Stimulated activated CD4-positive, alpha-beta T cell treated with anti-CD3 and anti-CD28 coated beads, Interleukin-12 subunit alpha, Interleukin-12 subunit beta, amount 100 ng/mL, for 48 hours (primary cell): ENCODE results near the gene ORMDL2.
"Not testable (repeated sequence)": the region's sequence is repeated elsewhere in the genome, so short reads cannot be mapped to it uniquely, and the experiment has no call there.

Experiments
- DNase-seq, 3 donors: peaks; one replicate each; pipeline ENCODE4 v3.0.0-alpha.2; 2020; ENCODE audit warnings: low read depth in 2 of 3, low spot score in 1 of 3

ORMDL2 gene

DNA sequence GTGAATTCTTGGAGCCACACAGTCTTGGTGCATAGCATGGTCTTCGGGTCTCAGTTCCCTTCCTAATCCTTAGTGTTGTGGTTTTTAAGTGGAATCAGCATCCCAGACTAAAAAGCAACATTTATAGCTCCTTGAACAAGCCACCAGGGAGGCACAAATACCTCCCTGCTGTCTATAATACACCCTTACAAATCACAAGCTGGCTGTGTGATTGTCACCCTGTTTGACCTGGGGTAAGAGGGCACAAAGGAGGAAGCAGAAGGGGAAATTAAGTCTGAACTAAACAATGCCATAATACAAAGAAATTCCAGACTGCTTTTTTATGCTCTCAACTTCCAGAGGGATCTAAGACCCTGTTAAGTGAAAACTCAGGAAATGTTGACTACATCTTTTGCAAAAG, 32.6 kb downstream of the ORMDL2 start:
- no peak for DNase-seq

DNA sequence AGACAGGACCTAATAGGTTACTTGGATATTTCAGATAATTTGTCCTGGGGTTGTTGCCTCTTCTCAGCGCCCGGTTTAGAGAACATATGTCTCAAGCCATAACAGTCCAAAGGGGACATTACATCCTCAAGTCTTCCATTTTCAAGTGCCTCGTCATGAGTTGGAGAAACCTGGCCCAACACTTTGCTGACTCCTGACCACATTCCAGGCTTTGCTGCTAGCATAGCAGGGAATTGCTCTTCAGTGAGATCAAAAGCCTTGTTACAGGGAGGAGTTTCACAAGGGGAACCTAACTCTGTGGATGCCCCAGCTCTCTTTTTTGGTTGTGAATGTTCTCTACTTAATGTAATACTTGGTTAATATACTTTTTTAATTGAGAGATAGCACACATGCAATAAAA, 33.1 kb downstream of the ORMDL2 start:
- no peak for DNase-seq

GRCh38 chr12:55852740-55853139, 34.9 kb downstream of the ORMDL2 start:
- DNase-seq = no peak

DNA sequence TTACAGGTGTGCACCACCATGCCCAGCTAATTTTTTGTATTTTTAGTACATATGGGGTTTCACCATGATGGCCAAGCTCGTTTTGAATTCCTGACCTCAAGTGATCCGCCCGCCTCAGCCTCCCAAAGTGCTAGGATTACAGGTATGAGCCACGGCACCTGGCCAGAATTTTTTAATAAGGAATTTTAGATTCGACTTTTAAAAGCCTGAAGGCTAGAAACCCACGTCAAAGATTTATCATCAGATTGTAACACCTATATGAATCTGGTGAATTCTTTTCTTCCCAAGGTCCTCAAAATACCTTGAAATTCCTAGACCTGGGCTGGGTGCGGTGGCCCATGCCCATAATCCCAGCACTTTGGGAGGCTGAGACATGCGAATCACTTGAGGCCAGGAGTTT, 43.6 kb downstream of the ORMDL2 start:
- no peak for DNase-seq

GRCh38 chr12:55861871-55862270, 44.0 kb downstream of the ORMDL2 start:
- DNase-seq = no peak

GRCh38 chr12:55862286-55862685, 44.4 kb downstream of the ORMDL2 start:
- no peak for DNase-seq

DNA sequence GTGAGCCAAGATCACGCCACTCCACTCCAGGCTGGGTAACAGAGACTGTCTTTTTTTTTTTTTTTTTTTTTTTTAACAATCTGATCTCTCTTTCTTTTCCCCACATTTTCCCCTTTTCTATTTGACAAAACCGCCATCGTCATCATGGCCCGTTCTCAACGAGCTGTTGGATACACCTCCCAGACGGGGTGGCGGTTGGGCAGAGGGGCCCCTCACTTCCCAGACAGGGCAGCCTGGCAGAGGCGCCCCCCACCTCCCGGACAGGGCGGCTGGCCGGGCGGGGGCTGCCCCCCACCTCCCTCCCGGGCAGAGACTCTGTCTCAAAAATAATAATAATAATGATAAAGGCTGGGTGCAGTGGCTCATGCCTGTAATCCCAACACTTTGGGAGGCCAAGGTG, 45.1 kb downstream of the ORMDL2 start:
- not testable (repeated sequence) for DNase-seq

- no peak for DNase-seq
Measured at GRCh38 chr12:55865327-55865726, 47.5 kb downstream of the ORMDL2 start.

DNA sequence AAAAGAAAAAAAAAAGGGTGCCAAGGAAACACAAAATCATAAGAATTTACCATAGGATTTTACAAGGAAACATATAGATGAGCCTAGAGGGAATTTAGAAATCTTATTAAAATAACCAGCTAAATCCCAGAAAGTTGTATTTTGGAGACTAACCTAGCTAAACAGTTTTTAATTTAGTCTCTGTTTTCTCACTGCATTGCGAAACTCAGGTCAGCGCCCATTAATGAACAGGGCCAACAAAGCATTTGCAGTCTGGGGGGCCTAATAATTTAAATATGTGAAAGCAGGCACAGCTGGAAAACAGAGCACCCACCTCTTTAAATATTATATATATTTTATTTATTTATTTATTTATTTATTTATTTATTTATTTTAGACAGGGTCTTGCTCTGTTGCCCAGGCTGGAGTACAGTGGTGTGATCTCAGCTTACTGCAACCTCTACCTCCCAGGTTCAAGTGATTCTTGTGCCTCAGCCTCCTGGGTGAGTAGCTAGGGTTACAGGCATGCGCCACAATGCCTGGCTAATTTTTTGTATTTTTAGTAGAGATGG, 48.7 kb downstream of the ORMDL2 start:
- DNase-seq = not testable (repeated sequence)
